ENCODE data around the gene RBM7.

The RBM7 gene

DNA sequence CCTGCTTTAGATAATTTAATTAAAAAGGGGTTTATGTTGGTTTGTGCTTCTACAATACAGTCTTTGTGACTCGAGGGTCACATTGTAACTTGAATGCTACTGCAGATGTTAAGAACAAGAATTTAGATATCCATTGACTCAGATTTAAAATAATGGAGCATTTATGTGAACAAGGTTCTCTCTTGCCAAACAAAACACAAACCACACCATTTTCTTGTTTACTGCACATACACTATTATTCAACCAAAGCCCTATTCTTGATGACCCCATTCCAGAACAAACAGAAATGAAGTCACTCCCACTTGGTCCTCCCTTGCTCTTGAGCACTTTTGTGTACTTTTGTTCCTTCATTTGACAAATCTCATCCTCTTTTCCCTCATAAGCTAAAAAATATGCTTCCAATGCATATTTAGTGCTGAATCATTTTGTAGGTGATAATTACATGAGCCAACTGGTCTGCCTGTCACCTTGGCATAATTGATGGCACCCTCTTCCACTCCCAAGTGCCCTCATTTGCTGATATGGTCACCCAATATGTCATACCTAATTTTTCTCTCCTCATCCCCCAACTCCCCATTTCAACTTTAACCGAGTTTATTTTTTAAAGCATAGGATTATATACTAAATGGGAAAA lies 3.0 kb upstream of the RBM7 start:
- peak; percentile 17 for DNase-seq

DNA sequence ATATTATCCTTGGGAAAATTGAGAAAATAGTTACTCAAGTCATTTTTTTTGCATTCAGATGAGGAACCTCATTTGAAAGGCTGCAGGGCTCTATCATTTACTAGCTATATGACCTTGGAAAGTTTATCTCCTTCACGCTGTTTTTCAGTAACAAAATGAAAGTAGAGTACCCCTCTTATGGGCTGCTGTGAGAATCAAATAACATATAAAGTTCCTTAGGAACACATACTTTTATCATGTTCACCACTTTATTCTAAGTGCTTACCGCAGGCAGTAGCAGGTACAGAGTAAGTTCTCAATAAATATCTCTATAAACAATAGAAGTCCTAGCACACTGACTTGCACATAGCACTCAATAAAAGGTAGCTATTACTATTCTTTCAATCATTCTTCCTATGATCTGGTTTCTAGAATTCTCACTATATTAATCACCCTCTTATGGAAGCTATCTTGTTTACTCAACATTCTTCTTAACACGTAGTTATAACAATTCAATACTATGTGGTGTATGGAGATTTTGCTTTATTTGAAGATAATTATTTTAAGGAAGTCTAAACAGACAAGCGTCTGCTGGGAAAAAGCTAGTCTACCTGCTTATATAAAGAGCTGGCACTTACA lies 2.1 kb upstream of the RBM7 start:
- no peak for DNase-seq

DNA sequence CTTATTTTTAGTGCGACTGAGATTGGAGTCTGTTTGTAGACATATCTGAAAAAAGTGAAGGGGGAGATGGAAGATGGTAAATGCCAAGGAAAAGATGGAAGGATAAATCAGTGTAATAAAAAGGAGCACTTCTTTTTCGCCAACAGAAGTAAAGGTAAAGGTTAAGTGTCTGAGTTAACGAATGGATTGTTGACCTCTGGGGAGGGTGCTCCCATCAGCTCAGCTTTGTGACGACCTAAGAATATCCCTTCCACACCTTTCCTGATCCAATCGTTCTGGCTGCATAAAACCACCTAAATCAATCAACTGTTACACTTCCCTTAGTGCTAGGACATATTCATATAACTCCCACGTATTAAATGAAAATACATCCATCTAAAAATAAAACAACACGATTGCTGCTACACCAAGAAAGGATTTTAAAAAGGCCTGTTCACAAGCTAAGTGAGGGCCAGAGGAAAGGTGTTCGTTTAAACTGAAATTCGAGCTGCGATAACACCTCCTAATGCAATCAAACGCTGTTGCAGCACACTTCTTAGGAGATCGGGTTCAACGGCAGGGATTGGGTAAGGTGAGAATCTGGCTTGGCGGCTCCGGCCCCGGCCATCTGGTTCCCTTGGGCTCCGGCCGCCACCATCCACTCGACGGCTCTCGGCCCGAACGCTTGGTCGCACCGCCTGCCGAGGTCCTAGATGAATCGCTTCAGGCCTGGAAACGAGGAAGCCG lies 813 bp upstream of the RBM7 start:
- no peak for DNase-seq

GRCh38 chr11:114400915-114401223 lies 403 bp downstream of the RBM7 start:
- no peak for DNase-seq

DNA sequence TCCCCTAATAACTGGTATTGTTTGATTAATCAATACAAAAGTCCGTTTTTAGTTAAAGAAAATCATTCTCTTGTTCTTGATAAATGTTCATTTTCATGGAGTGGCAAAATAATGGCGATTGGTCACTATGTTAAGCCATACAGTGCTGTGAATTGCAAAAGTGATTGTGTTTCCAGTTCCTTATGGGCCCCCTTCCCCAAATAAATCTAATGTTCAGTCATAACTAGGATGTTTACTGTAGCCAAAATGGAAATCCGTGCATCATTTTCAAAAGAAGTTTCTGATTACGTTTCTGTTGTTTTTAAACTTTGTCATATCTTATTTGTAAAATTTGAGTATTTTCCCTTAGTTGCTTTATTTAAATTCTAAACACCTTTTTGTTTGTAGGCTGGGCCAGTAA lies 845 bp downstream of the RBM7 start:
- no peak for DNase-seq

GRCh38 chr11:114412946-114413345 lies 12.5 kb downstream of the RBM7 start:
- no peak for DNase-seq

GRCh38 chr11:114413958-114414357 lies 13.5 kb downstream of the RBM7 start:
- DNase-seq: no peak

- no peak for DNase-seq
Observed at GRCh38 chr11:114416441-114416961, 16.0 kb downstream of the RBM7 start.

DNA sequence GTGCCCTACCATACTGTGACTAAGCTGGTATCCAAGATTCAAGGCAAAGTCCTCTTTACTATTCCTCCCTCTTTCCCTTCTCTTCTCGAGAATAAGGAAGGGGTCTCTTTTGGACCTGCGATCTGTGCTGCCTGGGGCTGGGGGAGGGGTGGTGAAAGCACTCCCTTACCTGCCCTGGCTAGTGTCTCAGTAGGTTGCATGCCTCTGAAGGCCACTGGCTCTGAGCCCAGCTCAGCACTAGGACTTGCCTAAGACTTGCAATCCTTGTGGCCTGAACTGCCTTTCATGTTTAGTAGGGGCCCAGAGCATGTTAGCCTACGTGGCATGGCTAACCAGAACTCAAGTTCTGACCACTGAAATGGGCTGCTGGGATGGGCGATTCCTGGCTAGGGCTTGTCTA lies 25.8 kb downstream of the RBM7 start:
- DNase-seq: no peak

DNA sequence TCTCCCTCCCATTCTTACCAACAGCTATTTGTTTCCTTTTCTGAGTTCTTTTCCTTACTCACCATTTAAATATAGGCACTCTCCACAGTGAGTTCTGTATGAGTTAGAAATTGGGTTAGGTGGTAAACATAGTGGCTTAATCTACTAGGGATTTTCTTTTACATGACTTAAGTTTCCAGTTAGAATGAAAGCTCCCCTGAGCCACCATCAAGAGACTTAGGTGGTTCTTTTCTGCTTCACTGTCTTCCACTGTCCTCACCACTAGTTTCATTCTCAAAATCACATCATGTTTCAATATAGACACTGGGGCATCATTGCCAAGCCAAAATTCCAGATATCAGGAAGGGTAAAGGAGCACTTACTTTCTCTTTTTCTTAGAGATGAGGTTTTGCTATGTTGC lies 29.8 kb downstream of the RBM7 start:
- DNase-seq: no peak

- no peak for DNase-seq
Observed at GRCh38 chr11:114432893-114433292, 32.4 kb downstream of the RBM7 start.

GRCh38 chr11:114433376-114433775 lies 32.9 kb downstream of the RBM7 start:
- DNase-seq: no peak

DNA sequence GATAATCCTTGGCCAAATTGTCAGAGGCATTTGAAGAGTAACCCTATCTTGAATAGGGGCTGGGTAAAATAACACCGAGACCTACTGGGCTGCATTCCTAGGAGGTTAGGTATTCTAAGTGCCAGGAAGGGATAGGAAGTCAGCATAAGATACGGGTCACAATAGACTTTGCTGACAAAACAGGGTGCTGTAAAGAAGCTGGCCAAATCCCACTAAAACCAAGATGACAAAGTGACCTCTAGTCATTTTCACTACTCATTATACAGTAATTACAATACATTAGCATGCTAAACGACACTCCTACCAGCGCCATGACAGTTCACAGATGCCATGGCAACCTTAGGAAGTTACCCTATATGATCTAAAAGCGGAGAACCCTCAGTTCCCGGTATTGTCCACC lies 37.8 kb downstream of the RBM7 start:
- no peak for DNase-seq

- peak; percentile 96 for DNase-seq
Observed at GRCh38 chr11:114439229-114440120, 39.0 kb downstream of the RBM7 start, which contains the start of gene REXO2. Gene REXO2 (plus strand): TSS chr11:114439467. CDS start chr11:114439529, 62 bp downstream.

DNA sequence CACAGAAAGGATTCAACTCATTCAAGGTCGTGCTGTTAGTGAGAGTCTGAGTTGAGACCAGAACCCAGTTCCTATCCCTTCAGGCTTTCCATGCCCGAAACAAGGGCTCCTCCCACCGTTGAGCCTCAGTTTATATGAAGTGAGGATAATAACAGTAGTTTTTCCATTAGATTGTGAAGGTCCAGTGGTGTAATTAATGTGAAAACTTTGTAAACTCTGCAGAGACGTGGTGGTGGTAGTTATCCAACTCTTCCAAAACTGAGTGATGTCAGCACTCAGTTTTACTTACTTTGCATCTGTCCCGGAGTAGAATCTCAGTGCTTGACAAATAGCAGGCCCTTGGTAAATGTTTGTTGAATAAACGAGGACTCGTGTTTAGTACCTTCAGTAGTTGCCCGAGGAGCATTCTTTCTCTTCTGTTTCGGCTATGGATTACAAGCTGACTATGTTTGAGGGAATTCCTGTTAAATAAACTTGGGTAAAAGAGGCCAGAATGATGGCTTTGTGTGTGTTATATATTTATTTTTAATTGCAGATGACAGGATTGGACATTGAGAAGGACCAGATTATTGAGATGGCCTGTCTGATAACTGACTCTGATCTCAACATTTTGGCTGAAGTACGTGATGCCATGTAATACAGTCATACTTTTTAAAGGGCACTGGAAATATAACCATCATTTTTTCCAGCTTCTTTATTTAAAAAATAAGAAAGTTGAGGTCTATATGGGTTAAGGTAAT lies 39.8 kb downstream of the RBM7 start:
- peak; percentile 43 for DNase-seq

GRCh38 chr11:114440971-114441763 lies 40.7 kb downstream of the RBM7 start:
- DNase-seq: no peak

- DNase-seq: no peak
Observed at GRCh38 chr11:114441921-114442320, 41.5 kb downstream of the RBM7 start.

GRCh38 chr11:114442536-114442935 lies 42.1 kb downstream of the RBM7 start:
- DNase-seq: no peak

DNA sequence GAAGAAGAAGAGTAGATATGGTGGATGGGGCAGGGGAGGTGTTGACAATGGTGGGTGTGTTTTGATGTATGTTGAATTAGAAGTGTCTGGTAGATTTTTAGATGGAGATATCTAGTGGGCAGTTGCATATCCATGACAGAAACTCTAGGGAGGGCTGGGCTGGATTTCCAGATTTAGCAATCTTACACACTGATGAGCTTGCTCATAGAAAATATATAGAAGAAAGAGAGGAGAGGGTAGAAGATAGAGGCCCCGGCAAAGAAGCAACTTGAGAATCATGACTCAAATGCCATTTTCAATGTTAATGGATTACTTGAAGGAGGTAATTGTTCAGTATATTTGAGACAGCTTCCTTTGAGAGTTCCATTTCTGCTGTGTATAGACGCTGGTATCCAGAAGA lies 47.0 kb downstream of the RBM7 start:
- no peak for DNase-seq

GRCh38 chr11:114447892-114448291 lies 47.4 kb downstream of the RBM7 start:
- DNase-seq: no peak

DNA sequence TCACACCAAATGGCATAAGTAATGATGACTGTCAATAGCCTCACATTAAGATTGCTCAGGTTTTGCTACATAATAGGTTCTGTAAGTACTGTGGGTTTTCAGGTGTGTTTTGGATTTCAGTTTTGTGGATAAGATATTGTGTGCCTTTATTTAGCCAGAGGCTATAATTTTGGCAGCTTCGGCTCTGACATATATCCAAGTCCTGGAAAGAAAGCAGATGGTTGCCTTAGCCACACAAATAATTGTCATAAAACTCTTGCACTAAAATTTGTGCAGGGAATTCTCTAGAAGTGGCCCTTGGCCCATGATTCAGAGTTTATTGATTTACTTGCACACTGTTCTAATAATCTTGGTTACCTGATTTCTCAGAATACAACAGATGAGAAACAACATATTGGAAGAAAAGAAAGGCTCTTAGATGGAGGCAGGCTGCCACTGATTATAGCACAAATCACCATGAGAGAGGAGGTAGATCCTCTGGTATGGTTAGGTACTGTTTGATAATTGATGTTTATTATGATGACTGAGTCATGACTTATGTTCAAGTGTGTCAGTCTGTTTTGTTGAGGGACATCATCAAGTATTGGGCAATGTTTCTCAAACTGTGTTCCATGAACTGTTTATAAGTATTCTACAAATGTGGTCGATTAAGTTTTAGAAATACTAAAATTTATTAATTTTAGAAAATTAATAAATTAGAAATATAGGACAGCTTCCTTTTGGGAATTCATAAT lies 48.5 kb downstream of the RBM7 start:
- no peak for DNase-seq
